CD4-positive, alpha-beta T cell (primary cell): ENCODE results near the gene RAPGEF4. TPM values are rescaled to one million over a fixed set of nuclear protein-coding genes. Genes with fewer than 3 reads are reported as not detected.

Experiments used
- ATAC-seq: fragments of 200-7000 bp; cut with Tn5 transposase; one replicate; pipeline ENCODE4 v1.10.0; 2022; ENCODE audit warnings: mild to moderate bottlenecking; ENCODE audit not compliant: poor library complexity
- CTCF ChIA-PET: fragments of 350-600 bp; sonication (Branson Sonifier 250); formaldehyde crosslinking; loops from one replicate; lab custom pipeline; 2021; ENCODE audit warnings: antibody characterized with exemption, inconsistent platforms; lab: Charles Lee
- POLR2A ChIA-PET: fragments of 350-600 bp; sonication (Branson Sonifier 250); formaldehyde crosslinking; loops from one replicate; lab custom pipeline; 2021; ENCODE audit warnings: antibody characterized with exemption, inconsistent platforms; lab: Charles Lee
- DNase-seq, 14 experiments: peaks; one replicate each; pipeline ENCODE4 v3.0.0-alpha.2; 2013 to 2020; ENCODE audit warnings: mixed read lengths in 2 of 14
- H3K27ac ChIP-seq, 2 donors: one replicate each; pipeline versions ENCODE4 v1.5.1 to v1.7.0; 2013; ENCODE audit warnings: low read length in 2 of 2, low read depth in 1 of 2, mild to moderate bottlenecking in 1 of 2
- H3K27me3 ChIP-seq, 2 experiments: 1 replicate in 1 of 2; 2 replicates in 1 of 2; pipeline versions ENCODE4 v1.6.1 to v1.7.0; 2013; ENCODE audit warnings: low read length in 2 of 2, control low read depth in 1 of 2, mild to moderate bottlenecking in 1 of 2, moderate library complexity in 1 of 2; ENCODE audit not compliant: insufficient read depth in 2 of 2, control insufficient read depth in 1 of 2
- H3K36me3 ChIP-seq: one replicate; pipeline ENCODE4 v1.6.1; 2013; ENCODE audit warnings: low read length, control low read depth; ENCODE audit not compliant: insufficient read depth
- H3K4me1 ChIP-seq: one replicate; pipeline ENCODE4 v1.6.1; 2013; ENCODE audit warnings: low read length, control low read depth; ENCODE audit not compliant: insufficient read depth
- H3K4me3 ChIP-seq: one replicate; pipeline ENCODE4 v1.5.1; 2013; ENCODE audit warnings: mild to moderate bottlenecking, low read length, moderate library complexity
- H3K9me3 ChIP-seq, 2 experiments: 1 replicate in 1 of 2; 2 replicates in 1 of 2; pipeline versions ENCODE4 v1.6.1 to v1.7.0; 2013; ENCODE audit warnings: low read length in 2 of 2, mild to moderate bottlenecking in 2 of 2, control low read depth in 1 of 2, moderate library complexity in 1 of 2; ENCODE audit not compliant: control insufficient read depth in 1 of 2, insufficient read depth in 1 of 2
- H3K27ac Mint-ChIP-seq: one replicate; pipeline ENCODE4 v1.8.0; 2020; ENCODE audit warnings: mixed read lengths
- H3K27me3 Mint-ChIP-seq: one replicate; pipeline ENCODE4 v1.8.0; 2021; ENCODE audit warnings: mixed read lengths
- H3K36me3 Mint-ChIP-seq: one replicate; pipeline ENCODE4 v1.8.0; 2021; ENCODE audit warnings: low read depth, mixed read lengths
- H3K4me1 Mint-ChIP-seq: one replicate; pipeline ENCODE4 v1.8.0; 2021; ENCODE audit warnings: low read depth, mixed read lengths
- H3K4me3 Mint-ChIP-seq: one replicate; pipeline ENCODE4 v1.8.0; 2020; ENCODE audit warnings: mild to moderate bottlenecking, mixed read lengths
- H3K9me3 Mint-ChIP-seq: one replicate; pipeline ENCODE4 v1.8.0; 2020; ENCODE audit warnings: mixed read lengths
- CTCF ChIP-seq: fragments of 200-600 bp; IDR thresholded peaks from one replicate; pipeline ENCODE4 v1.8.0; 2022; ENCODE audit warnings: antibody characterized with exemption, mild to moderate bottlenecking
- intact Hi-C, 2 experiments: fragments of 100-400 bp; cut with DNase I in 1 of 2; cut with micrococcal nuclease in 1 of 2; formaldehyde crosslinking; loops; one replicate each; pipeline versions ENCODE4 v1.15.1 to v1.9.0; 2023 to 2025; cut with DNase I, micrococcal nuclease
- total RNA-seq, 174 experiments: library from RNA in 2 of 174; stranded (reverse) in 2 of 174; gene quantifications; one replicate each; pipeline ENCODE4 v1.2.3 and lab custom pipeline; 2021 to 2026

Gene RAPGEF4
- total RNA-seq, 2 experiments from 2014 or later = 0.69 to 0.73 TPM

DNA sequence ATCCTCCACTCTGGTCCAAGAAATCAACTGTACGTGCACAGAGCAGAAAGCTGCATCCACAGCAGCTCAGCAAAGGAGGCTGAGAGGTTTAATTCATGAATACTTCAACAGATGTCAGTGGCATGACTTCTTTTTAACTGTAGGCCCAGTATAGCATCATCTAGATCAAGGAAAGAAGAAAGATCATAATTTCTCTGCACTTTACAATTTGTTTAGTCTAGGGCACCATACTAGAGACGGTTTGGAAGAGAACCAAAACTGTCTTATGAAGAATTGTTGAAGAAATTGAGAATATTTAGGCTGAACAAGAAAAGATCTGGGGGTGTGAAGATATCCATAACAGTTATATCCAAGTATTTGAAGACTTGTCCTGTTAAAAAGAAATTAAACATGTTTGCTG lies 309.5 kb downstream of the RAPGEF4 start:
- no peak overlapping the region for H3K27ac Mint-ChIP-seq
- H3K4me1 Mint-ChIP-seq = no peaks in the 10 kb centered on the region
- Histone ChIP-seq H3K27ac (no peak overlapping the region), H3K27me3 (no peaks in the 10 kb centered on the region), H3K4me3 (no peak overlapping the region), H3K4me1 (no peaks in the 10 kb centered on the region), H3K36me3 (no peaks in the 10 kb centered on the region), H3K9me3 (no peaks in the 10 kb centered on the region)
- ATAC-seq (no peak), DNase-seq (no peak)
- POLR2A ChIA-PET = no interaction called here
- CTCF ChIA-PET = no interaction called here
- intact Hi-C loops = no loop called here
- H3K9me3 Mint-ChIP-seq = no peaks in the 10 kb centered on the region
- H3K36me3 Mint-ChIP-seq = no peaks in the 10 kb centered on the region
- H3K4me3 Mint-ChIP-seq = no peak overlapping the region
- no peak for TF ChIP-seq CTCF
- no peaks in the 10 kb centered on the region for H3K27me3 Mint-ChIP-seq

GRCh38 chr2:173048522-173048896 lies 312.9 kb downstream of the RAPGEF4 start:
- intact Hi-C loops = no loop called here
- H3K9me3 Mint-ChIP-seq = no peaks in the 10 kb centered on the region
- H3K4me3 Mint-ChIP-seq = no peak overlapping the region
- DNase-seq (no peak), ATAC-seq (no peak)
- H3K27ac Mint-ChIP-seq = no peak overlapping the region
- no peaks in the 10 kb centered on the region for H3K9me3 ChIP-seq
- H3K4me1 Mint-ChIP-seq = no peaks in the 10 kb centered on the region
- no peaks in the 10 kb centered on the region for H3K4me1 ChIP-seq
- H3K36me3 ChIP-seq = no peaks in the 10 kb centered on the region
- no peak for TF ChIP-seq CTCF
- H3K27me3 ChIP-seq = no peaks in the 10 kb centered on the region
- ChIA-PET CTCF (no interaction called here), POLR2A (no interaction called here)
- no peaks in the 10 kb centered on the region for H3K36me3 Mint-ChIP-seq
- H3K27ac ChIP-seq = no peak overlapping the region
- H3K4me3 ChIP-seq = no peak overlapping the region
- peaks cover 4% of the 10 kb centered on the region for H3K27me3 Mint-ChIP-seq

DNA sequence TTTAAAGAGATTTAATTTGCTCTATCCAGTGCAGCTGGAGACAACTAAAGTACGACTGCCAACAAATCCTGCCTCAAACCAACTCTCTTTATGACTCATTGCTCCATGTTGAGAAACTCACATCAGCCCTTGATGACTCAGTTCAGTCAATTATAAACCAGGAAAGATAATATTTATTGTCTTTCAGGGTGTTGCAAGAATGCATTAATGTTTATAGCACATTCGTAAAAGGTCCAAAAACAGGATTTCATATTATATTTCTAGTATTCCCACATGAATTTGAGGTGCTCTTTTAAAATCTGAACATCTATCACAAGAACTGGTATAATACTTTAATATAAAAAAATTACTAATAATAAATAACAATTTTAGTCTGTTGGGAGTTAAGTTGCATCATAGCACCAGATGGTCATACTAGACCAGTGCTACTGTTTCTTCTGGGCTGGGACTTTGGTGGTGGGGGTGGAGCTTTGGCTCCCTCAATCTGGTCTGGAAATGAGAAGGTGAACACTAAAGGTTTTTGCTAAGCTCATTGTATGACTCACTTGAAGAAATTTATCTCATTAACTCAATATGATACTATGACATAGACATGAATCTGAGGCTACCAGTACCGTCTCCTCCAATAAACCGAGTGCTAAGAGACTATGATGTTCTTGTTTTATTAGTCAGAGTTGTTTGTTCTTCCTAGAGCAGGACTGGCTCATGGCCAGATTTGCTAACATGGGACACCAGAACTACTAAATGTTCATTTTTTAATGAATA lies 313.4 kb downstream of the RAPGEF4 start:
- ChIA-PET CTCF (no interaction called here), POLR2A (no interaction called here)
- no peak overlapping the region for H3K27ac Mint-ChIP-seq
- H3K4me3 Mint-ChIP-seq = no peak overlapping the region
- ATAC-seq (no peak), DNase-seq (peak in 2 of 14 experiments; percentile 47 to 59)
- Histone ChIP-seq H3K9me3 (no peaks in the 10 kb centered on the region), H3K27me3 (no peaks in the 10 kb centered on the region), H3K4me1 (no peaks in the 10 kb centered on the region), H3K36me3 (no peaks in the 10 kb centered on the region), H3K4me3 (no peak overlapping the region), H3K27ac (no peak overlapping the region)
- H3K9me3 Mint-ChIP-seq = no peaks in the 10 kb centered on the region
- H3K36me3 Mint-ChIP-seq = no peaks in the 10 kb centered on the region
- intact Hi-C loops = no loop called here
- H3K4me1 Mint-ChIP-seq = no peaks in the 10 kb centered on the region
- no peak for TF ChIP-seq CTCF
- H3K27me3 Mint-ChIP-seq = peaks cover 6% of the 10 kb centered on the region
